CD8-positive, alpha-beta memory T cell (primary cell): ENCODE data around the gene ANKRD31. TPM values are rescaled to one million over a fixed set of nuclear protein-coding genes. Genes with fewer than 3 reads are reported as not detected.

Source experiments
- CTCF ChIA-PET: fragments of 350-600 bp; sonication (Branson Sonifier 250); formaldehyde crosslinking; loops from one replicate; lab custom pipeline; 2021; ENCODE audit warnings: antibody characterized with exemption; lab: Charles Lee
- POLR2A ChIA-PET: fragments of 350-600 bp; sonication (Branson Sonifier 250); formaldehyde crosslinking; loops from one replicate; lab custom pipeline; 2021; ENCODE audit warnings: antibody characterized with exemption; lab: Charles Lee
- DNase-seq, 5 donors: peaks; one replicate each; pipeline versions ENCODE4 v3.0.0 to v3.0.0-alpha.2; 2020 to 2022; ENCODE audit warnings: mixed read lengths in 1 of 5
- H3K27ac ChIP-seq: one replicate; pipeline ENCODE4 v1.7.0; 2013; ENCODE audit warnings: low read depth, mild to moderate bottlenecking, low read length, moderate library complexity
- H3K27me3 ChIP-seq: 2 replicates; pipeline ENCODE4 v1.7.0; 2013; ENCODE audit warnings: low read length, mild to moderate bottlenecking; ENCODE audit not compliant: insufficient read depth, poor library complexity, severe bottlenecking
- H3K36me3 ChIP-seq: 2 replicates; pipeline ENCODE4 v1.7.0; 2013; ENCODE audit warnings: mild to moderate bottlenecking, low read length, moderate library complexity; ENCODE audit not compliant: insufficient read depth
- H3K4me1 ChIP-seq: 2 replicates; pipeline ENCODE4 v1.7.0; 2013; ENCODE audit warnings: mild to moderate bottlenecking, low read length, moderate library complexity; ENCODE audit not compliant: insufficient read depth
- H3K4me3 ChIP-seq: 2 replicates; pipeline ENCODE4 v1.7.0; 2013; ENCODE audit warnings: mild to moderate bottlenecking, low read length
- H3K9me3 ChIP-seq: 2 replicates; pipeline ENCODE4 v1.7.0; 2013; ENCODE audit warnings: mild to moderate bottlenecking, low read length
- H3K27ac Mint-ChIP-seq, 8 donors: one replicate each; pipeline ENCODE4 v1.8.0; 2020 to 2021; ENCODE audit warnings: mixed read lengths in 8 of 8, mild to moderate bottlenecking in 6 of 8, inconsistent platforms in 3 of 8, moderate library complexity in 3 of 8
- H3K27me3 Mint-ChIP-seq, 2 donors: one replicate each; pipeline ENCODE4 v1.8.0; 2020 to 2021; ENCODE audit warnings: mixed read lengths in 2 of 2, mild to moderate bottlenecking in 1 of 2, moderate library complexity in 1 of 2
- H3K36me3 Mint-ChIP-seq, 3 donors: one replicate each; pipeline ENCODE4 v1.8.0; 2020 to 2021; ENCODE audit warnings: mixed read lengths in 3 of 3, inconsistent platforms in 1 of 3, mild to moderate bottlenecking in 1 of 3
- H3K4me1 Mint-ChIP-seq, 3 donors: one replicate each; pipeline ENCODE4 v1.8.0; 2020 to 2021; ENCODE audit warnings: mixed read lengths in 3 of 3, inconsistent platforms in 1 of 3, mild to moderate bottlenecking in 1 of 3
- H3K4me3 Mint-ChIP-seq, 7 donors: one replicate each; pipeline ENCODE4 v1.8.0; 2020 to 2021; ENCODE audit warnings: mixed read lengths in 7 of 7, mild to moderate bottlenecking in 6 of 7, moderate library complexity in 4 of 7, inconsistent platforms in 2 of 7
- H3K9me3 Mint-ChIP-seq, 5 donors: one replicate each; pipeline ENCODE4 v1.8.0; 2020 to 2022; ENCODE audit warnings: mixed read lengths in 5 of 5, mild to moderate bottlenecking in 3 of 5, moderate library complexity in 2 of 5, inconsistent platforms in 1 of 5
- polyA plus RNA-seq: library from polyadenylated mRNA; unstranded; fragments of 300-500 nt; fragmentation: Illumina TruSeq; gene quantifications from one replicate; pipeline ENCODE4 v1.2.3, GENCODE V29; 2021
- total RNA-seq, 2 experiments: library from RNA; stranded (reverse); gene quantifications; one replicate each; pipeline ENCODE4 v1.2.3, GENCODE V29; 2021

The ANKRD31 gene
- total and polyA plus RNA-seq, 3 experiments from 2014 or later = 0.33 to 0.66 (median 0.64) TPM

GRCh38 chr5:75043633-75044264 is 192.9 kb downstream of the ANKRD31 start:
- H3K36me3 Mint-ChIP-seq = peaks cover 30 to 74% (median 45%) of the 10 kb centered on the region in 3 donors
- H3K36me3 ChIP-seq = peaks cover 14% of the 10 kb centered on the region
- H3K27me3 Mint-ChIP-seq = peaks cover 0 to under 1% of the 10 kb centered on the region in 2 donors
- no peaks in the 10 kb centered on the region for H3K27me3 ChIP-seq
- peaks cover 25 to 75% (median 67%) of the 10 kb centered on the region in 3 donors for H3K4me1 Mint-ChIP-seq
- no peak overlapping the region for H3K4me3 ChIP-seq
- peaks cover 31% of the 10 kb centered on the region for H3K4me1 ChIP-seq
- H3K9me3 ChIP-seq = no peaks in the 10 kb centered on the region
- no peak overlapping the region for H3K4me3 Mint-ChIP-seq
- ChIA-PET CTCF (interaction anchor here (1.4 kb wide), 1 partner anchor 9 kb away, joined by 3 read pairs; no protein-coding TSS in a partner anchor), POLR2A (no interaction called here)
- DNase-seq = no peak
- peak overlapping the region in 2 of 8 donors; percentile 55 to 86 for H3K27ac Mint-ChIP-seq
- H3K9me3 Mint-ChIP-seq = no peaks in the 10 kb centered on the region
- no peak overlapping the region for H3K27ac ChIP-seq

DNA sequence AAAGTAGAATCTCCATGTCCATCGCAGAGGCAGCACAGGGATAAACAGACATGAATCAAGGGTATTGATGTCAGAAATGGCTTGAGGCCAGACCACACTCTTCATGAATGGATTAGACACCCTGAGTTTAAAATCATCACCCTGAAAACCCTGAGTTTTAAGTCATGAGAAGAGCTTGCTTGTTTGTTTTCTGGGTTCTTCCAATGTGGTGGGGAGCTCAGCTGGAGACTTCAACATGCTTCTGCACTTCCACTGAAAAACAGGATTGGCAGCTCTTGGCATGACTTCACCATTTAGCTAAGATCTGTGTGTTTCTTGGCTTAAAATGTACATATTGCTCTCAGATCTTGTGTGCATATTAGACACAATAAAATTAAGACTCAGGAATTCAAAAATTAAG is 194.2 kb downstream of the ANKRD31 start:
- no peak for DNase-seq
- peaks cover 14% of the 10 kb centered on the region for H3K36me3 ChIP-seq
- ChIA-PET POLR2A (no interaction called here), CTCF (interaction anchor here (1.4 to 3.4 kb wide), 4 partner anchors 8 to 20 kb away, joined by 3 to 17 read pairs (median 6); partner anchors contain the start of gene GCNT4)
- H3K9me3 ChIP-seq = no peaks in the 10 kb centered on the region
- Mint-ChIP-seq H3K27ac (no peak overlapping the region), H3K36me3 (peaks cover 30 to 70% (median 47%) of the 10 kb centered on the region in 3 donors), H3K27me3 (no peaks in the 10 kb centered on the region), H3K4me1 (peaks cover 18 to 73% (median 62%) of the 10 kb centered on the region in 3 donors), H3K4me3 (no peak overlapping the region), H3K9me3 (no peaks in the 10 kb centered on the region)
- H3K4me1 ChIP-seq = peaks cover 18% of the 10 kb centered on the region
- no peaks in the 10 kb centered on the region for H3K27me3 ChIP-seq
- H3K27ac ChIP-seq = no peak overlapping the region
- H3K4me3 ChIP-seq = no peak overlapping the region

DNA sequence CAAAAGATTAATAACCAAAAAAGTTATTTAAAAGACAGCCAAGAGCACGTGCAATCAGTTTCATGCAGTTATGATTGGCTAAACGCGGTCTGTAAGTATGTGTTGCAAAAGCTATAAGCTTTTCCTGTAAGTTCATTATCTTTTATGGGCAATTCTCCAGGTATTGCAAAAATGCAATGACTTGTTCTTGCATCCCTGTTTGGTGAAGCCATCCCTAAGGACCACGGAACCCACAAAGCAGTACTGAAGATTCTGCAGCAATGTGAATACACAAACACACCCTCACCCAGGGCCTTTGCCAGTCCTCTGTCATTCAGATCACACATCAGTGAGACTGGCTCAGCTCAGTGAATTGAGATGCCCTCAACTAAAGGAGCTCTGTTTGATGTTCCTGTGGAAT is 195.7 kb downstream of the ANKRD31 start:
- Mint-ChIP-seq H3K4me1 (peaks cover 28 to 73% (median 62%) of the 10 kb centered on the region in 3 donors), H3K27me3 (no peaks in the 10 kb centered on the region), H3K9me3 (no peaks in the 10 kb centered on the region), H3K36me3 (peaks cover 30 to 64% (median 35%) of the 10 kb centered on the region in 3 donors), H3K27ac (no peak overlapping the region), H3K4me3 (no peak overlapping the region)
- ChIA-PET CTCF (interaction anchor here (1.8 to 3.4 kb wide), 3 partner anchors 8 to 12 kb away, joined by 5 to 17 read pairs (median 7); partner anchors contain the start of gene GCNT4), POLR2A (no interaction called here)
- H3K4me3 ChIP-seq = no peak overlapping the region
- no peaks in the 10 kb centered on the region for H3K9me3 ChIP-seq
- H3K27me3 ChIP-seq = no peaks in the 10 kb centered on the region
- no peak for DNase-seq
- H3K27ac ChIP-seq = no peak overlapping the region
- peaks cover 14% of the 10 kb centered on the region for H3K36me3 ChIP-seq
- H3K4me1 ChIP-seq = peaks cover 15% of the 10 kb centered on the region

GRCh38 chr5:75037106-75037505 is 199.6 kb downstream of the ANKRD31 start:
- H3K27me3 ChIP-seq = no peaks in the 10 kb centered on the region
- H3K9me3 ChIP-seq = no peaks in the 10 kb centered on the region
- no peak overlapping the region for H3K27ac ChIP-seq
- Mint-ChIP-seq H3K4me1 (peaks cover 46 to 86% (median 73%) of the 10 kb centered on the region in 3 donors), H3K27me3 (no peaks in the 10 kb centered on the region), H3K4me3 (no peak overlapping the region), H3K9me3 (no peaks in the 10 kb centered on the region), H3K36me3 (peaks cover 9 to 31% (median 18%) of the 10 kb centered on the region in 3 donors), H3K27ac (peak overlapping the region in 5 of 8 donors; percentile 21 to 61 (median 50))
- H3K4me3 ChIP-seq = no peak overlapping the region
- no peak for DNase-seq
- ChIA-PET CTCF (interaction anchor here (0.7 to 2.2 kb wide), 2 partner anchors 12 to 13 kb away, joined by 3 to 10 read pairs; no protein-coding TSS in a partner anchor), POLR2A (interaction anchor here (0.9 kb wide), 1 partner anchor 19 kb away, joined by 3 read pairs; no protein-coding TSS in a partner anchor)
- peaks cover 36% of the 10 kb centered on the region for H3K4me1 ChIP-seq
- no peaks in the 10 kb centered on the region for H3K36me3 ChIP-seq

DNA sequence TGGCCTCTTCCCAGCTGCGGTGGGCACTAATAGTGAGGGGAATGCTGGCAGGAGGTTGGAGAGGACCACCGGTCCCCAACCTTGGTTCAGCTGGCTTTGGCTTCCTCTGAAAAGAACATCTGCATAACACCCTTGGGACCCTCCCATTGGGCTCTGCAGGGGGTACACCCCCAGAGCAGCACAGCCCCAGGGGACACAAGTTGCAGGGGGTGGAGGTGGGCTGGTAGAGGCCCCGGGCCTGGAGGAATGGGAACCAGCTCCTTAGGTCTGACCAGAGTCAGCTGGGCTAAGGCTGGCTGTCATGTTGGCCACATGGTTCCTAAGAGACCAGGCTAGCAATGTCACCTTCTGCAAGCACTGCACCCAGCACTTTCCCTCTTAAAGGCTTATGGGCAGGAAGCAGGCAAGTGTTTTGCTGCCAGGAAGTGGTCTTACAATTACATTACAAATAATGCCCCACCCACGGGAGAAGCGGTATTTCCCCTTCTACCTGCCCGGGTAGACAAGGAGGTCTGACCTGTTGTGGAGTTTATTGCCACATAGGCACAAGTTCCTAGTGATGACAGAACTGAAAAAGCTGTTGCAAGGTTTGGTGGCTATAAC is 202.4 kb downstream of the ANKRD31 start:
- H3K27ac Mint-ChIP-seq = peak overlapping the region; percentile 19 to 87 (median 74)
- H3K27me3 ChIP-seq = no peaks in the 10 kb centered on the region
- POLR2A ChIA-PET = interaction anchor here (0.5 to 1.8 kb wide), 5 partner anchors 11 to 65 kb away, joined by 3 to 7 read pairs (median 4); partner anchors contain the start of gene GCNT4
- H3K4me3 Mint-ChIP-seq = peak overlapping the region in 6 of 7 donors; percentile 33 to 86 (median 56)
- H3K4me3 ChIP-seq = peak overlapping the region; percentile 4
- H3K9me3 Mint-ChIP-seq = no peaks in the 10 kb centered on the region
- H3K27me3 Mint-ChIP-seq = no peaks in the 10 kb centered on the region
- H3K36me3 ChIP-seq = no peaks in the 10 kb centered on the region
- H3K36me3 Mint-ChIP-seq = peaks cover 8 to 24% (median 8%) of the 10 kb centered on the region in 3 donors
- CTCF ChIA-PET = interaction anchor here (0.8 to 3.7 kb wide), 6 partner anchors 10 to 268 kb away, joined by 3 to 30 read pairs (median 3); partner anchors contain the start of genes ANKRD31, GCNT4, GFM2 and NSA2
- peaks cover 36% of the 10 kb centered on the region for H3K4me1 ChIP-seq
- H3K4me1 Mint-ChIP-seq = peaks cover 49 to 88% (median 80%) of the 10 kb centered on the region in 3 donors
- no peaks in the 10 kb centered on the region for H3K9me3 ChIP-seq
- peak in 4 of 5 donors; percentile 26 to 76 (median 65) for DNase-seq
- no peak overlapping the region for H3K27ac ChIP-seq

DNA sequence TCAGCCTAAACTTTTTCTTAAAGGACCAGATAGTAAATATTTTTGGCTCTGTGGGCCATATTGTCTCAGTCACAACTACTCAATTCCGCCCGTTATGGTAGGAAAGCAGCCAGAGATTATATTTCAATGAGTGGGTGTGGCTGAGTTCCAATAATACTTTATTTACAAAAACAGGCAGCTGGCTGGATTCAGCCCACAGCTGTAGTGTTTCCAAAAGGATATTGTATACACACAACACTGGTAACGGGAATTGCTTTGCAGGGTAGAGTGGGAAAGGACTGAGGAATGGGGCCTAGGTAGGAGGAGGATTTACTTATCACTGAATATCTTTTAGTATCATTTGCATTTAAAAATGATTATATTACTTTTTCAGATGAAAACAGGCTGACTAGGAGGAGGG is 205.3 kb downstream of the ANKRD31 start:
- CTCF ChIA-PET = no interaction called here
- Mint-ChIP-seq H3K36me3 (peaks cover 4 to 25% (median 7%) of the 10 kb centered on the region in 3 donors), H3K27me3 (no peaks in the 10 kb centered on the region), H3K9me3 (no peaks in the 10 kb centered on the region), H3K4me3 (peak overlapping the region in 1 of 7 donors; percentile 32), H3K27ac (peak overlapping the region in 6 of 8 donors; percentile 7 to 60 (median 26)), H3K4me1 (peaks cover 47 to 80% (median 80%) of the 10 kb centered on the region in 3 donors)
- POLR2A ChIA-PET = no interaction called here
- H3K27ac ChIP-seq = no peak overlapping the region
- no peaks in the 10 kb centered on the region for H3K27me3 ChIP-seq
- H3K4me3 ChIP-seq = no peak overlapping the region
- DNase-seq = no peak
- peaks cover 52% of the 10 kb centered on the region for H3K4me1 ChIP-seq
- H3K36me3 ChIP-seq = no peaks in the 10 kb centered on the region
- no peaks in the 10 kb centered on the region for H3K9me3 ChIP-seq

- POLR2A ChIA-PET = no interaction called here
- H3K27ac Mint-ChIP-seq = peak overlapping the region in 6 of 8 donors; percentile 7 to 81 (median 50)
- H3K4me3 Mint-ChIP-seq = peak overlapping the region in 4 of 7 donors; percentile 0 to 29 (median 12)
- H3K27me3 Mint-ChIP-seq = no peaks in the 10 kb centered on the region
- Histone ChIP-seq H3K27ac (no peak overlapping the region), H3K27me3 (no peaks in the 10 kb centered on the region), H3K36me3 (no peaks in the 10 kb centered on the region), H3K4me1 (peaks cover 41% of the 10 kb centered on the region), H3K9me3 (no peaks in the 10 kb centered on the region), H3K4me3 (no peak overlapping the region)
- peak in 2 of 5 donors; percentile 20 to 75 for DNase-seq
- CTCF ChIA-PET = interaction anchor here (1.0 to 1.2 kb wide), 3 partner anchors 21 to 209 kb away, joined by 3 read pairs; no protein-coding TSS in a partner anchor
- peaks cover 4 to 27% (median 7%) of the 10 kb centered on the region in 3 donors for H3K36me3 Mint-ChIP-seq
- no peaks in the 10 kb centered on the region for H3K9me3 Mint-ChIP-seq
- H3K4me1 Mint-ChIP-seq = peaks cover 41 to 73% (median 70%) of the 10 kb centered on the region in 3 donors
These were observed 208.6 kb downstream of the ANKRD31 start for GRCh38 chr5:75028090-75028489.
